ENCODE data around the gene RMC1. TPM values are rescaled to one million over a fixed set of nuclear protein-coding genes. Genes with fewer than 3 reads are reported as not detected.

RMC1 gene
- total and polyA plus RNA-seq, 7 donors = 11.8 to 38.1 (median 19.8) TPM

- H3K4me3 ChIP-seq = no peak overlapping the region
- WGBS, 2 donors = 78 to 85% methylated on average over 2 of the region's 2 CpGs
- intact Hi-C loops (cut with DNase I) = no loop called here
- H3K9me3 ChIP-seq = no peaks in the 10 kb centered on the region
- TF ChIP-seq POLR2AphosphoS5 (IDR thresholded peaks at IDR 0.05) (no peak), CTCF (IDR thresholded peaks at IDR 0.05) (no peak), POLR2A (IDR thresholded peaks at IDR 0.05) (no peak), EP300 (IDR thresholded peaks at IDR 0.05) (no peak)
- peaks cover 9 to 91% (median 36%) of the 10 kb centered on the region in 4 donors for H3K36me3 ChIP-seq
- H3K27me3 ChIP-seq = no peaks in the 10 kb centered on the region
- DNase-seq = no peak
- H3K4me1 ChIP-seq = no peaks in the 10 kb centered on the region
- H3K27ac ChIP-seq = no peak overlapping the region
Observed at GRCh38 chr18:23548275-23548674, 45.0 kb downstream of the RMC1 start.

- 92 to 98% methylated on average over 3 of the region's 3 CpGs for WGBS, 2 donors
- intact Hi-C loops (cut with DNase I) = no loop called here
- TF ChIP-seq EP300 (IDR thresholded peaks at IDR 0.05) (no peak), POLR2AphosphoS5 (IDR thresholded peaks at IDR 0.05) (no peak), CTCF (IDR thresholded peaks at IDR 0.05) (no peak), POLR2A (IDR thresholded peaks at IDR 0.05) (no peak)
- Histone ChIP-seq H3K36me3 (peaks cover 12 to 91% (median 38%) of the 10 kb centered on the region in 4 donors), H3K4me1 (no peaks in the 10 kb centered on the region), H3K27ac (no peak overlapping the region), H3K9me3 (no peaks in the 10 kb centered on the region), H3K27me3 (no peaks in the 10 kb centered on the region), H3K4me3 (no peak overlapping the region)
- DNase-seq = no peak
Observed at GRCh38 chr18:23548719-23549118, 45.4 kb downstream of the RMC1 start.

- no peaks in the 10 kb centered on the region for H3K27me3 ChIP-seq
- peaks cover 29 to 91% (median 48%) of the 10 kb centered on the region in 4 donors for H3K36me3 ChIP-seq
- no peaks in the 10 kb centered on the region for H3K4me1 ChIP-seq
- no peak for DNase-seq
- TF ChIP-seq POLR2A (IDR thresholded peaks at IDR 0.05) = no peak
- TF ChIP-seq CTCF (IDR thresholded peaks at IDR 0.05) = no peak
- TF ChIP-seq EP300 (IDR thresholded peaks at IDR 0.05) = no peak
- no peak for TF ChIP-seq POLR2AphosphoS5 (IDR thresholded peaks at IDR 0.05)
- H3K4me3 ChIP-seq = no peak overlapping the region
- H3K9me3 ChIP-seq = no peaks in the 10 kb centered on the region
- no peak overlapping the region for H3K27ac ChIP-seq
- intact Hi-C loops (cut with DNase I) = no loop called here
Observed at GRCh38 chr18:23550898-23551297, 47.6 kb downstream of the RMC1 start.

GRCh38 chr18:23551978-23552377 is 48.7 kb downstream of the RMC1 start:
- 56 to 99% methylated on average over 3 of the region's 3 CpGs for WGBS, 2 donors
- intact Hi-C loops (cut with DNase I) = no loop called here

More at GRCh38 chr18:23551978-23552377, 48.7 kb downstream of the RMC1 start:
- no peak for TF ChIP-seq EP300 (IDR thresholded peaks at IDR 0.05)
- TF ChIP-seq POLR2AphosphoS5 (IDR thresholded peaks at IDR 0.05) = no peak
- TF ChIP-seq POLR2A (IDR thresholded peaks at IDR 0.05) = no peak
- TF ChIP-seq CTCF (IDR thresholded peaks at IDR 0.05) = no peak
- Histone ChIP-seq H3K4me3 (no peak overlapping the region), H3K36me3 (peaks cover 29 to 91% (median 58%) of the 10 kb centered on the region in 4 donors), H3K9me3 (no peaks in the 10 kb centered on the region), H3K4me1 (no peaks in the 10 kb centered on the region), H3K27ac (no peak overlapping the region), H3K27me3 (no peaks in the 10 kb centered on the region)
- DNase-seq = no peak

Data from sigmoid colon (tissue), 7 donors.